ENCODE data around the gene ITGB1BP1. TPM values are rescaled to one million over a fixed set of nuclear protein-coding genes. Genes with fewer than 3 reads are reported as not detected.

The ITGB1BP1 gene
- total RNA-seq, 4 donors from 2014 or later: 24.9 to 50.9 (median 30.8) TPM

DNA sequence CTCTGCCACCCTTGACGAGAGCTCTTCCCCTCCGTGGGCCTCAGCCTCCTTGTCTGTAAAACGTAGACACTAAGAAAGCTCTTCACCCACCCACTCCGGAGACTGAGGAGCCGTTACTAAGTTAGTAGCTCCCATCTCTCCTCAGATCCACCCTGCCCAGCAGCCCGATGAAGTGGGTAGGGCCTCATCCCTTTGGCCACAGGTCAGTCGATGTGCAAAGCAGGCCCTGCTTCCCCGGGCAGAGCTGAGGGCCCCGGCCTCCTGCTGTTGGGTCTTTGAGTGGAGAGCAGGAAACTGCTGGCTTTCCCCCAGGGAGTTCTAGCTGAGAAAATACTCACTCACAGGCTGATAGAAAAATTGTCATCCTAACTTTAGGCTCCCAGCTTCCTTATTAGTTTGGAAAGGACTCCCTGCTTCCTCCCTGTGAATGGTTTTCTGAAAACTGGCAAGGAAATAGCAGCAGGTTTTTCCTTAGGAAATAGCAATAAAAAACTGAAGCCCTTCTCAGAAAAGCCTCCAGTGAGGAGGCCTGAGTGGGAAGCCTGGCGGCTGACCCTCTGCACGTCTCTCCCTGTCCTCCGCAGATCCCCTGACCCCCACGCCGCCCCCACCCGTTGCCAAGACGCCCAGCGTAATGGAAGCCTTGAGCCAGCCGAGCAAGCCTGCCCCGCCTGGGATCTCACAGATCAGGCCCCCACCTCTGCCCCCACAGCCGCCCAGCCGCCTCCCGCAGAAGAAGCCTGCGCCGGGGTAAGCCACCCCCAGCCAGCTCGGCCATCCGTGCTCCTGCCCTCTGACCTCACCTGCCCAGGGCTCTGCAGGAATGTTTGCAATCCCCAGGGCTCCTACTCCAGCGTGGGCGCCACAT, 30.2 kb downstream of the ITGB1BP1 start:
- H3K27ac ChIP-seq: peak overlapping the region; percentile 55
- no peak overlapping the region for H3K4me3 ChIP-seq
- H3K4me1 ChIP-seq: peaks cover 13% of the 10 kb centered on the region
- 68% methylated on average over 27 of the region's 28 CpGs for WGBS
- no peaks in the 10 kb centered on the region for H3K9me3 ChIP-seq
- peak in 1 of 2 donors; percentile 74 for DNase-seq (ENCODE audit: low spot score in 2 of 2)
- TF ChIP-seq EP300 (IDR thresholded peaks at IDR 0.05): no peak
- TF ChIP-seq POLR2AphosphoS5 (IDR thresholded peaks at IDR 0.05): no peak
- H3K36me3 ChIP-seq: peaks cover 64% of the 10 kb centered on the region
- no peaks in the 10 kb centered on the region for H3K27me3 ChIP-seq

DNA sequence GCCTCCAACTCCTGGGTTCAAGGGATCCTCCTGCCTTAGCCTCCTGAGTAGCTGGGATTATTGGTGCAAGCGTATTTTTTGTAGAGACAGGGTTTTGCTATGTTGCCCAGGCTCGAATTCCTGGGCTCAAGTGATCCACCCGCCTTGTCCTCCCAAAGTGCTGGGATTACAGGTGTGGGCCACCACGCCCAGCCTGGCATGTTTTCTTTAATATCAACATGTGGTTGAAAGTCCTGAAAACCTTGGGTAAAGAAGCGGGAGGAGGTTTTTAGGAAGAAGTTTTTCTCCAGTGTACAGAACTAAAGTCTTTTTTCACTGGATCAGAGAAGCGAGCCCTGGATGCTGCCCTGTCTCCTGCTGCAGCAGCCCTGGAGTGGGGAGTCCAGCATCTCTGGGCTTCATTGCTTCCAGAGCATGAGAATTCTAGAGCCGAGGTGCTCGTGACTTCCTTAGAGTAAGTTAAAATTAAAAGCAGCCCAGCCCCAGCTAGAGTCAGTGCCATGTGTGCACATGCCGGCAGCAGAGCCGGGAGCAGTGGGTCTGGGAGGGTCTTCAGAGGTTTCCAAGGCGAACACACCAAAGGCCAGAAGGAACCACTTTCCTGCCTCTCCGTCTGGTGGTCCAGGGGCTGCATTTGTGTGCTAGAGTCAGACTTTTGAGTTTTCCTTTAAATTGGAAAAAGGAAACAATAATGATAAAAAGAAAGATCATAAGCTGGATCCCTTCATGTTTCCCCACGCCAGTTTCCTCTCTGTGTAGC, 31.2 kb downstream of the ITGB1BP1 start:
- H3K4me1 ChIP-seq: peaks cover 12% of the 10 kb centered on the region
- no peaks in the 10 kb centered on the region for H3K9me3 ChIP-seq
- DNase-seq (ENCODE audit: low spot score in 2 of 2): no peak
- H3K4me3 ChIP-seq: no peak overlapping the region
- no peaks in the 10 kb centered on the region for H3K27me3 ChIP-seq
- whole genome bisulfite sequencing: 82% methylated on average over 13 of the region's 13 CpGs
- peaks cover 70% of the 10 kb centered on the region for H3K36me3 ChIP-seq
- H3K27ac ChIP-seq: peak overlapping the region; percentile 55
- TF ChIP-seq POLR2A (IDR thresholded peaks at IDR 0.05) (no peak), EP300 (IDR thresholded peaks at IDR 0.05) (no peak), POLR2AphosphoS5 (IDR thresholded peaks at IDR 0.05) (no peak)
- TF ChIP-seq, protein P1, sequence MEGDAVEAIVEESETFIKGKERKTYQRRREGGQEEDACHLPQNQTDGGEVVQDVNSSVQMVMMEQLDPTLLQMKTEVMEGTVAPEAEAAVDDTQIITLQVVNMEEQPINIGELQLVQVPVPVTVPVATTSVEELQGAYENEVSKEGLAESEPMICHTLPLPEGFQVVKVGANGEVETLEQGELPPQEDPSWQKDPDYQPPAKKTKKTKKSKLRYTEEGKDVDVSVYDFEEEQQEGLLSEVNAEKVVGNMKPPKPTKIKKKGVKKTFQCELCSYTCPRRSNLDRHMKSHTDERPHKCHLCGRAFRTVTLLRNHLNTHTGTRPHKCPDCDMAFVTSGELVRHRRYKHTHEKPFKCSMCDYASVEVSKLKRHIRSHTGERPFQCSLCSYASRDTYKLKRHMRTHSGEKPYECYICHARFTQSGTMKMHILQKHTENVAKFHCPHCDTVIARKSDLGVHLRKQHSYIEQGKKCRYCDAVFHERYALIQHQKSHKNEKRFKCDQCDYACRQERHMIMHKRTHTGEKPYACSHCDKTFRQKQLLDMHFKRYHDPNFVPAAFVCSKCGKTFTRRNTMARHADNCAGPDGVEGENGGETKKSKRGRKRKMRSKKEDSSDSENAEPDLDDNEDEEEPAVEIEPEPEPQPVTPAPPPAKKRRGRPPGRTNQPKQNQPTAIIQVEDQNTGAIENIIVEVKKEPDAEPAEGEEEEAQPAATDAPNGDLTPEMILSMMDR (IDR thresholded peaks at IDR 0.05): no peak

DNA sequence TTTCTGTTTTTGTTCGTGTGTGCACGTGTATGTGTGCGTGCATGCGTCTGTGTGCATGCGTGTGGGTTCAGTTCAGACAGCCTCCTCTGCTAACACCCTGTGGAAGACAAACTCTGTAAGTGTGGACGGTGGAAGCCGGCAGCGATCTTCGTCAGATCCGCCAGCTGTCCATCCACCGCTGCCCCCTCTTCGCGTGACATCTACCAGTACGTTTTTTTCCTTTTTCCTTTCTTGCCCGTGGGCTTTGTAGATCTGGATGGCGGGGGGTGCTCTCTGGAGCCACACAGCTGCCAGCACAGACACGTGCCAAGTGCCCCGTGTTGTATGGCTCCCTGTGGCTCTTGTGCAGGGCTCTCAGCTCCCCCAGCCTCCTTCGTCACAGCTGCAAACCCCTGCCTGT, 32.3 kb downstream of the ITGB1BP1 start:
- H3K27ac ChIP-seq: no peak overlapping the region
- peaks cover 12% of the 10 kb centered on the region for H3K4me1 ChIP-seq
- H3K4me3 ChIP-seq: no peak overlapping the region
- no peaks in the 10 kb centered on the region for H3K27me3 ChIP-seq
- no peak for TF ChIP-seq EP300 (IDR thresholded peaks at IDR 0.05)
- TF ChIP-seq, protein P1 (IDR thresholded peaks at IDR 0.05): no peak
- TF ChIP-seq POLR2AphosphoS5 (IDR thresholded peaks at IDR 0.05): no peak
- no peak for TF ChIP-seq POLR2A (IDR thresholded peaks at IDR 0.05)
- peaks cover 62% of the 10 kb centered on the region for H3K36me3 ChIP-seq
- no peak for DNase-seq (ENCODE audit: low spot score in 2 of 2)
- WGBS: 90% methylated on average over 19 of the region's 19 CpGs
- no peaks in the 10 kb centered on the region for H3K9me3 ChIP-seq

DNA sequence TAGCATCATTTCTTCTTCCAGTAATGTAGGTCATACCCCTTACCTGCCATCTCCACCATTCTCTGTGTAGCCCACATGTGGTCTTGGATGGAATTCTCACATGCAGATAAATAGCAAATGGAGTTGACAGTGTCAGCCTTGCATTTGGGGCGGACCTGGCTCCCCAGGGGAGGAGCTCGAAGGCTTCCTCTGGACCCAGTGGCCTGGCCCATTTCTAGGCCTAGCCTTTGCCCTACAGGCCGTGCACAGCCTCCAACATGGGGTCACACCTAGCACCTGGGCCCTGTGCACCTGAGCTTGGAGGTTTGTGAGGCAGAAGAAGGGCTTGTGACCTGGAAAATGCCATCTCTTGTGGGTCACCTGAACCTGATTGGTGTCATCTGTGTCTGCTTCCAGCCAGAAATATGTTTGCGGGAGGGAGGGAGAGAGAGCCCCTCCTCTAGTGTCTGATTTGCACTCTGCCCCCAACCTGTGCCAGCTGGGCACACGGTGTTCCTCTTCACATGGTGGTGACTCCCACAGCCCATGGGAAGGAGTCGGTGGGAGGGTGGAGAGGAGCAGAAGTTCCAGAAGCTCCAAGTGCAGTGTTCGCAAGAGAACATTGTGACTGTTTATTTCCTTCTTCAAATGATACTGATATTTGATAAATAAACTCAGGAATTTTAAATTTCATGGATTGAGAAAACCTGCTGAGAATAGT, 33.0 kb downstream of the ITGB1BP1 start:
- TF ChIP-seq POLR2A (IDR thresholded peaks at IDR 0.05) (no peak), POLR2AphosphoS5 (IDR thresholded peaks at IDR 0.05) (no peak), EP300 (IDR thresholded peaks at IDR 0.05) (no peak)
- TF ChIP-seq, protein P1 (IDR thresholded peaks at IDR 0.05): no peak
- Histone ChIP-seq H3K36me3 (peaks cover 68% of the 10 kb centered on the region), H3K9me3 (no peaks in the 10 kb centered on the region), H3K4me1 (peaks cover 12% of the 10 kb centered on the region), H3K4me3 (no peak overlapping the region), H3K27me3 (no peaks in the 10 kb centered on the region), H3K27ac (no peak overlapping the region)
- WGBS: 91% methylated on average over 7 of the region's 7 CpGs
- DNase-seq (ENCODE audit: low spot score in 2 of 2): peak in 1 of 2 donors; percentile 45

DNA sequence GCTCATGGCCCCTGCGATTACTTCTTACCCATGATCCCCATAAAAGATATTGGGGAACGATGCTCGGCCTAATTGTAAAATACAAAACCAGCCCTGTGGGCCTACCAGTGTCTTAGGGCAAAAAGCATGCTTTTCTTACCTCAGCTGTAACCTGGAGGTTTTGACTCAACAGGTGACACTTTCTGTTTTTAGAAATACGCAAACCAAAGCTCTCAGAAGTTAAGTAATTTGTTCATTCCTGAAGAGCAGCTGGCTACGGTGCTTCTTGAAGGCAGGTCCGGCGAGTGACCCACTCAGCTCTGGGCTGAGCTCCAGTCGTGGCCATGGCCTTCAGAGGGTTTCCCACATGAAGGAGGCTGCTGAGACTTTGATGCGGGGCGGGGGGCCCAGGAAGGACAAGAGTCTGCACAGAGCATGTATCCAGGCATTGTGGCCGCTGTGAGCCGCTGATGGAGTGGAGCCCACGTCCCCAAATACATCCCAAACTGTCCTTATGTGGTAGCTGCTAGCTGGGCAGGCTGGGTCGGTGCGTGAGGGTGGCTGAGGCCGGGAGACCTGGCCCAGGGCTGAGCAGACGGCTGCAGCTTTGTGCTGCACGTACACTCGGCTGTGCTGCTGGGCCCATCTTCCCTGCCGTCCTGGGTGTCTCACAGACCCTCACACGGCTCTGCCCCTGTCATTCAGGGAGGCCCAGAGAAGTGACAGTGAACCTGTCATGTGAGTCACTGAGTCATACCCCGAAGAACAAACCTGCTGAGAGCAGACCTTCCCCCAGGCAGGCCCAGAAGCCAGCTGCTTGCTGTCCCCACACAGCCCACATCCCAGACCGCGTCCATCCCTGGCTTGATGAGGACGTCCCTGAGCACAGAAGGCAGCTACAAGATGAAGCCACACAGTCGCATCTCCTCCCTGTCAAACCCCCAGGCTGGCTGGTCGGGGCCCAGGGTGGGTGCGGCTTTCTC, 34.1 kb downstream of the ITGB1BP1 start:
- Histone ChIP-seq H3K4me1 (peaks cover 12% of the 10 kb centered on the region), H3K27me3 (no peaks in the 10 kb centered on the region), H3K4me3 (no peak overlapping the region), H3K36me3 (peaks cover 61% of the 10 kb centered on the region), H3K27ac (no peak overlapping the region), H3K9me3 (no peaks in the 10 kb centered on the region)
- 94% methylated on average over 13 of the region's 28 CpGs for WGBS
- TF ChIP-seq, protein P1 (IDR thresholded peaks at IDR 0.05): no peak
- no peak for TF ChIP-seq EP300 (IDR thresholded peaks at IDR 0.05)
- TF ChIP-seq POLR2AphosphoS5 (IDR thresholded peaks at IDR 0.05): no peak
- no peak for TF ChIP-seq POLR2A (IDR thresholded peaks at IDR 0.05)
- DNase-seq (ENCODE audit: low spot score in 2 of 2): peak in 1 of 2 donors; percentile 49
